Measurements from ENCODE around the gene ALDH3B1. TPM values are rescaled to one million over a fixed set of nuclear protein-coding genes. Genes with fewer than 3 reads are reported as not detected.

ALDH3B1 gene
- polyA plus RNA-seq, 1 donor, result 11.8 TPM

DNA sequence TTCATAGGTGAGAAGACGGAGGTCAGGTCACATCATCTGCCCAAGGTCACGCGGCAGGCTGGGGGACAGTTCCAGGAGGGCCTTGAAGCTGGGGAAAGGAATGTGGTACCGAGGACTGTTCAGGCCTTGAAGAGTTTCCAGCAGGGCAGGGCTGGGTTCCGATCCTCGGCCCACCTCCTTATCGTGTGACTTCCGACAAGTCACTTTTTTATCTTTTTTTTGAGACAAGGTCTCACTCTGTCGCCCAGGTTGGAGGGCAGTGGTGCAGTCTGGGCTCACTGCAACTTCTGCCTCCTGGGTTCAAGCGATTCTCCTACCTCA, 21.0 kb downstream of the ALDH3B1 start:
- no peak for DNase-seq (ENCODE audit: low read depth)

DNA sequence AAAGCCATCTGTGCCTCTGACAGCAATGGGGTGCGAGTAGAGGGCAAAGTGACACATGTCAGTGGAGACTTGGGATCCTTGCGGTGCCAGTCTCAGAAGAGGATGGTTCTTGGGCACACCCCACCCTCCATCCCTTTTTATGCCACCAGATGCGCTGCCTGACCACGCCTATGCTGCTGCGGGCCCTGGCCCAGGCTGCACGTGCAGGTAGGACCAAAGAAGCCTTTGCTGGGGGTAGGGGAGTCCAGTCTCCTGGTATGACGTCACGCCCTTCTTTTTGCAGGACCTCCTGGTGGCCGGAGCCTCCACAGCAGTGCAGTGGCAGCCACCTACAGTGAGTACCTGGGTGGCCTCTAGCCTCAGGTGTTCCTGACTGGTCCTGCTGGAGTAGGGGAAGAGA, 21.9 kb downstream of the ALDH3B1 start:
- DNase-seq (ENCODE audit: low read depth), result no peak

- DNase-seq (ENCODE audit: low read depth), result no peak
Measured at GRCh38 chr11:68032997-68033707, 23.0 kb downstream of the ALDH3B1 start.

GRCh38 chr11:68033708-68034045, 23.6 kb downstream of the ALDH3B1 start:
- DNase-seq (ENCODE audit: low read depth), result no peak

DNA sequence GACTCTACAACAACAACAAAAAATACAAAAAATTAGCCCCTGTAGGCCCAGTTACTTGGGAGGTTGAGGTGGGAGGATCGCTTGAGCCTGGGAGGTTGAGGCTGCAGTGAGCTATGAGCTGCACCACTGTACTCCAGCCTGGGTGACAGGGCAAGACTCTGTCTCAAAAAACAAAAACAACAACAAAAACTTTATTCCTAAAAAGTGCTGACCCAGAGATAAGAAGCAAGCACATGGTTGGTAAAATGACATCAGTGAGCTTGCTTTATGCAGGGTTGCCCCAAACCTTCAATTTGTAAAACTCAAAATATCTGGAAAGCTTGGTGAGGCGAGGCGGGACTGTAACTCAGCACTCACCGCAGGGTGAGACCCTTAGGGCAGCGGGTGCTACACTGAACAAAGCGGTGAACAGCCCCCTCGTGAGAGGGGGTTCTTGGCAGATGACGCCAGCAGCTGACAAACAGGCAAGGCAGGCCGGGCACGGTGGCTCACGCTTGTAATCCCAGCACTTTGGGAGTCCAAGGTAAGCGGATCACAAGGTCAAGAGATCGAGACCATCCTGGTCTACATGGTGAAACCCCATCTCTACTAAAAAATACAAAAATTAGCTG, 25.2 kb downstream of the ALDH3B1 start:
- no peak for DNase-seq (ENCODE audit: low read depth)

GRCh38 chr11:68036141-68036716, 26.1 kb downstream of the ALDH3B1 start:
- DNase-seq (ENCODE audit: low read depth), result no peak

GRCh38 chr11:68036717-68037239, 26.7 kb downstream of the ALDH3B1 start:
- DNase-seq (ENCODE audit: low read depth), result no peak

- DNase-seq (ENCODE audit: low read depth), result no peak
Measured at GRCh38 chr11:68037411-68038225, 27.5 kb downstream of the ALDH3B1 start.

- DNase-seq (ENCODE audit: low read depth), result no peak
Measured at GRCh38 chr11:68038226-68038717, 28.1 kb downstream of the ALDH3B1 start.

GRCh38 chr11:68038718-68039525, 28.8 kb downstream of the ALDH3B1 start, which contains the start of gene TCIRG1:
Gene TCIRG1, plus strand, starts transcription at chr11:68039025. Its CDS starts 2,247 bp downstream, at chr11:68041272.
- DNase-seq (ENCODE audit: low read depth), result peak; percentile 49

- no peak for DNase-seq (ENCODE audit: low read depth)
Measured at GRCh38 chr11:68039526-68040086, 29.5 kb downstream of the ALDH3B1 start.

DNA sequence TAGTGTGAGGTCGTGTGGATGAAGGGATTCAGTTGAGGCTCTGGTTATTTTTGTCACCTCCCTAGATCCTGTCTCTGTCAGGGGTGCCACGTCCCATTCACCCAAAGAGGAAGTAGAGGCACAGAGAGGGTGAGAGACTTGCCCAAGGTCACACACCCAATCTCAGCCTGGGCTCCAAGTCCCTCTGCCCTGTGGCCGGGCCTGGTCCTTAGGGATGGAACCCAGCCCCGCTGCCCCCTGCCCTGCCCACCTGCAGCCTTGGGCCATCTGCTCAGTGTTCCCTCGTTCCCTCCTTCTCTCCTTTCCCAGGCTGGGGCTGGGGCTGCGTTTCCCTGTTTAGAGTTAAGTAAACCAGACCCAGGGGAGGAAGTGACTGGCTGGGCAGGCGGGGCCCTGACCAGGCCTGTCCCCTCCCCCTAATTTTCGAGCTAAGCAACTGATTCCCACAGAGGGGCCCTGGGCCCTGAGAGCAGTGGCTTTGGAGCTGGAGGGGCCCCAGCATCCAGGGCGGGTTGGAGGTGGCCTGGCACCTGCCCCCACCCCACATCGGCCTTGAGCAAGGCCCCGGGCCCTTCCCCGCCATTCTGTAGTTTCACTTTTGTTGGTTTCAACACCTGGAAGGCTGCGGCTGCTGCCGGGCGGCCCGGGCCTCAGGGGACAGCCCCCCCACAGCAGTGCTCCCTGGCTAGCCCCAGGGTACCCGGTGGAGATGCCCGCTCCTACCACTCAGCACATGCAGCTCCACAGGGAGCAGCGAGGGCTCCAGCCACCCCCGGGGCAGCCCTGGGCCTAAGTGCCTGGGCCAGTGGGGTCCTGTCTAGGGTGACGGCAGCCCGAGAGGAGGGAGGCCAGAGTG, 30.2 kb downstream of the ALDH3B1 start:
- no peak for DNase-seq (ENCODE audit: low read depth)

GRCh38 chr11:68040957-68041591, 30.9 kb downstream of the ALDH3B1 start:
- DNase-seq (ENCODE audit: low read depth), result no peak

GRCh38 chr11:68041617-68042218, 31.6 kb downstream of the ALDH3B1 start:
- DNase-seq (ENCODE audit: low read depth), result no peak

- no peak for DNase-seq (ENCODE audit: low read depth)
Measured at GRCh38 chr11:68042219-68043028, 32.3 kb downstream of the ALDH3B1 start.

DNA sequence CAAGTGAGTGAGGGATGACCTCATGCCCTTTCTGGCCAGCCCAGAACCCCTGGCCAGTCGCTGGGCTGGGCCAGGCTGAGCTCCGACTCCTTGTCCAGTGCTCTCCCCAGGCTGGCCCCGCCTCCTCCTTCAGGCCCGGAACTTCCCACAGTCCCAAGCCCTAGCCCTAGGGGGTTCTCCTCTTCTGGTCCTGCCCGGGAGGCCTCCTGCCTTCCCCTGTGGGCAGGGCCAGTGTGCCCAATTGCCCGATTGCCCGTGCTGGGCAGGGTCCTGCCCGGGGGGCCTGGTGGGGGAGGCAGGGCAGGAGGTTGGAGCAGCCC, 32.9 kb downstream of the ALDH3B1 start:
- DNase-seq (ENCODE audit: low read depth), result no peak

DNA sequence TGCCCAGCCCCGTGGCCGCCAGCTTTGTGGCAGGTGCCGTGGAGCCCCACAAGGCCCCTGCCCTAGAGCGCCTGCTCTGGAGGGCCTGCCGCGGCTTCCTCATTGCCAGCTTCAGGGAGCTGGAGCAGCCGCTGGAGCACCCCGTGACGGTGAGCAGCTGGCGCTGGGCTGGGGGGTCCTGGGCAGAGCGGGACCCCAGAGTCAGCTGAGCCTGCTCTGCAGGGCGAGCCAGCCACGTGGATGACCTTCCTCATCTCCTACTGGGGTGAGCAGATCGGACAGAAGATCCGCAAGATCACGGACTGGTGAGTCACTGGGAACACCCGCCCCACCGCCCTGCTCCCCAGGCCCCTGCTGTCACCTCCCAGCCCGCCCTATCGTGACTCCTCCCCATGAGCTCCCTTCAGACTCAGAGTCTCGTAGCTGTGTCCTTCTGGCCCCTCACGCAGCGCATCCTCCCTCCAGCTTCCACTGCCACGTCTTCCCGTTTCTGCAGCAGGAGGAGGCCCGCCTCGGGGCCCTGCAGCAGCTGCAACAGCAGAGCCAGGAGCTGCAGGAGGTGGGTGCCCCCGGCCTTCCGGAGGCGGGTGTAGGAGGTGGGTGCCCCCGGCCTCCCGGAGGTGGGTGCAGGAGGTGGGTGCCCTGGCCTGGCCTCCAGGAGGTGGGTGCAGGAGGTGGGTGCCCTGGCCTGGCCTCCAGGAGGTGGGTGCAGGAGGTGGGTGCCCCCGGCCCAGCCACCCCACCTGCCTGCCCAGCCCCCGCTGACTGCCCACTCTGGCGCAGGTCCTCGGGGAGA, 33.4 kb downstream of the ALDH3B1 start:
- DNase-seq (ENCODE audit: low read depth), result no peak
